MCF 10A (cell line): Measurements from ENCODE around the gene CASP2. TPM values are rescaled to one million over a fixed set of nuclear protein-coding genes. Genes with fewer than 3 reads are reported as not detected.

Experiments used
- BruUV-seq: library from RNA; stranded (reverse); fragments of 400-500 nt; replicated peaks from 2 replicates; lab custom pipeline; 2021; lab: Mats Ljungman, UMichigan
- CTCF ChIA-PET: fragments of 300-600 bp; sonication (Branson Sonifier 250); formaldehyde crosslinking; extraction: SDS; loops from one replicate; lab custom pipeline; 2021; ENCODE audit warnings: antibody characterized with exemption, inconsistent platforms; lab: Yijun Ruan, JAX
- POLR2A ChIA-PET: fragments of 300-600, 350-650 bp; sonication (Branson Sonifier 250); formaldehyde crosslinking; extraction: SDS; loops from one replicate; lab custom pipeline; 2020; ENCODE audit warnings: antibody characterized with exemption, inconsistent platforms; lab: Yijun Ruan, JAX
- DNase-seq: peaks from one replicate; pipeline ENCODE4 v3.0.0-alpha.2; 2018; ENCODE audit not compliant: unreplicated experiment
- H3K27ac Mint-ChIP-seq: one replicate; pipeline ENCODE4 v1.8.0; 2022; ENCODE audit warnings: mild to moderate bottlenecking, low read depth, mixed read lengths; ENCODE audit not compliant: unreplicated experiment
- H3K27me3 Mint-ChIP-seq: one replicate; pipeline ENCODE4 v1.8.0; 2022; ENCODE audit warnings: mixed read lengths; ENCODE audit not compliant: insufficient read depth, unreplicated experiment
- H3K36me3 Mint-ChIP-seq: one replicate; pipeline ENCODE4 v1.8.0; 2022; ENCODE audit warnings: mild to moderate bottlenecking, moderate library complexity, mixed read lengths; ENCODE audit not compliant: insufficient read depth, unreplicated experiment
- H3K4me1 Mint-ChIP-seq: one replicate; pipeline ENCODE4 v1.8.0; 2022; ENCODE audit warnings: mixed read lengths; ENCODE audit not compliant: insufficient read depth, unreplicated experiment
- H3K4me3 Mint-ChIP-seq: one replicate; pipeline ENCODE4 v1.8.0; 2022; ENCODE audit warnings: mild to moderate bottlenecking, moderate library complexity, mixed read lengths; ENCODE audit not compliant: unreplicated experiment
- H3K9me3 Mint-ChIP-seq: one replicate; pipeline ENCODE4 v1.8.0; 2022; ENCODE audit warnings: mixed read lengths; ENCODE audit not compliant: unreplicated experiment
- CTCF ChIP-seq: fragments of 200-600 bp; IDR thresholded peaks from one replicate; pipeline ENCODE4 v1.8.0; 2022; ENCODE audit warnings: antibody characterized with exemption, mild to moderate bottlenecking; ENCODE audit not compliant: unreplicated experiment
- intact Hi-C: fragments of 100-400 bp; cut with micrococcal nuclease; formaldehyde crosslinking; loops from 2 replicates; pipeline ENCODE4 v1.14.1; 2022
- total RNA-seq: library from RNA; stranded (reverse); gene quantifications from 2 replicates; pipeline ENCODE4 v1.2.3, GENCODE V29; 2022

Gene CASP2
- total RNA-seq, 1 experiment from 2014 or later, result 15.1 TPM

- no peaks in the 10 kb centered on the region for H3K9me3 Mint-ChIP-seq
- no peaks in the 10 kb centered on the region for H3K27me3 Mint-ChIP-seq
- peaks cover 12% of the 10 kb centered on the region for H3K4me1 Mint-ChIP-seq
- intact Hi-C loops, result no loop called here
- ChIA-PET POLR2A (no interaction called here), CTCF (interaction anchor here (0.7 to 11.8 kb wide), 3 partner anchors 15 to 42 kb away, joined by 3 to 128 read pairs (median 4); no protein-coding TSS in a partner anchor)
- no peaks in the 10 kb centered on the region for H3K36me3 Mint-ChIP-seq
- BruUV-seq, result no TSS peak
- no peak for DNase-seq
- no peak for TF ChIP-seq CTCF
- no peak overlapping the region for H3K4me3 Mint-ChIP-seq
- H3K27ac Mint-ChIP-seq, result no peak overlapping the region
These were observed 31.2 kb upstream of the CASP2 start for GRCh38 chr7:143256932-143257331.

GRCh38 chr7:143257501-143257900 lies 30.6 kb upstream of the CASP2 start:
- H3K36me3 Mint-ChIP-seq, result no peaks in the 10 kb centered on the region
- TF ChIP-seq CTCF, result no peak
- H3K27ac Mint-ChIP-seq, result no peak overlapping the region
- H3K4me1 Mint-ChIP-seq, result peaks cover 12% of the 10 kb centered on the region
- DNase-seq, result peak; percentile 27
- CTCF ChIA-PET, result interaction anchor here (0.7 to 11.8 kb wide), 3 partner anchors 16 to 42 kb away, joined by 3 to 128 read pairs (median 4); no protein-coding TSS in a partner anchor
- POLR2A ChIA-PET, result interaction anchor here (0.6 kb wide), 1 partner anchor 257 kb away, joined by 3 read pairs; no protein-coding TSS in a partner anchor
- intact Hi-C loops, result no loop called here
- H3K9me3 Mint-ChIP-seq, result no peaks in the 10 kb centered on the region
- no peak overlapping the region for H3K4me3 Mint-ChIP-seq
- H3K27me3 Mint-ChIP-seq, result no peaks in the 10 kb centered on the region
- no TSS peak for BruUV-seq

- intact Hi-C loops, result no loop called here
- ChIA-PET CTCF (interaction anchor here (0.8 to 11.8 kb wide), 4 partner anchors 17 to 256 kb away, joined by 3 to 128 read pairs (median 20); no protein-coding TSS in a partner anchor), POLR2A (interaction anchor here (0.6 to 0.8 kb wide), 2 partner anchors 18 to 151 kb away, joined by 3 read pairs; no protein-coding TSS in a partner anchor)
- Mint-ChIP-seq H3K9me3 (no peaks in the 10 kb centered on the region), H3K4me3 (no peak overlapping the region), H3K36me3 (no peaks in the 10 kb centered on the region), H3K27me3 (no peaks in the 10 kb centered on the region), H3K4me1 (peaks cover 15% of the 10 kb centered on the region), H3K27ac (no peak overlapping the region)
- no peak for DNase-seq
- no peak for TF ChIP-seq CTCF
- no TSS peak for BruUV-seq
These were observed 29.3 kb upstream of the CASP2 start for GRCh38 chr7:143258831-143259230.

- ChIA-PET POLR2A (interaction anchor here (1.2 kb wide), 1 partner anchor 19 kb away, joined by 4 read pairs; no protein-coding TSS in a partner anchor), CTCF (interaction anchor here (0.6 to 11.8 kb wide), 3 partner anchors 18 to 157 kb away, joined by 3 to 128 read pairs (median 37); no protein-coding TSS in a partner anchor)
- no peak for TF ChIP-seq CTCF
- Mint-ChIP-seq H3K27ac (peak overlapping the region; percentile 32), H3K4me3 (no peak overlapping the region), H3K36me3 (peaks cover 6% of the 10 kb centered on the region), H3K27me3 (no peaks in the 10 kb centered on the region), H3K9me3 (no peaks in the 10 kb centered on the region), H3K4me1 (peaks cover 25% of the 10 kb centered on the region)
- intact Hi-C loops, result no loop called here
- BruUV-seq, result no TSS peak
- DNase-seq, result peak; percentile 51
These were observed 28.4 kb upstream of the CASP2 start for GRCh38 chr7:143259765-143260164.
